ENCODE results near the gene GHRL.

DNA sequence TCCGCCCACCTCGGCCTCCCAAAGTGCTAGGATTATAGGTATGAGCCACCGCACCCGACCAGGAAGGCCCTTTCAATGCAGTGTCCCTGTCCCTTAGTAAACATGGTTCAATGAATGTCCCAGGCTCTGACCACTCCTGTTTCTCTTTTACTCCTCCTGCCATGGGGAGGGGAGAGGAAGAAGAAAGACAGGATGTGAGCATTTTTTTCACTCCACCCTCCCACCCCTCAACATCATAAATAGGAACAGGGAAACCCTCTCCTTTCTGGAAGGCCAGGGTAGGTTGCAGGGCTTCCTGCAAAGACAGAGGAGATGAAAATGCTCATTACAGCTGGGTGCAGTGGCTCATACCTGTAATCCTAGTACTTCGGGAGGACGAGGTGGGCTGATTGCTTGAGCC is 51.9 kb downstream of the GHRL start:
- TF ChIP-seq, protein P1, sequence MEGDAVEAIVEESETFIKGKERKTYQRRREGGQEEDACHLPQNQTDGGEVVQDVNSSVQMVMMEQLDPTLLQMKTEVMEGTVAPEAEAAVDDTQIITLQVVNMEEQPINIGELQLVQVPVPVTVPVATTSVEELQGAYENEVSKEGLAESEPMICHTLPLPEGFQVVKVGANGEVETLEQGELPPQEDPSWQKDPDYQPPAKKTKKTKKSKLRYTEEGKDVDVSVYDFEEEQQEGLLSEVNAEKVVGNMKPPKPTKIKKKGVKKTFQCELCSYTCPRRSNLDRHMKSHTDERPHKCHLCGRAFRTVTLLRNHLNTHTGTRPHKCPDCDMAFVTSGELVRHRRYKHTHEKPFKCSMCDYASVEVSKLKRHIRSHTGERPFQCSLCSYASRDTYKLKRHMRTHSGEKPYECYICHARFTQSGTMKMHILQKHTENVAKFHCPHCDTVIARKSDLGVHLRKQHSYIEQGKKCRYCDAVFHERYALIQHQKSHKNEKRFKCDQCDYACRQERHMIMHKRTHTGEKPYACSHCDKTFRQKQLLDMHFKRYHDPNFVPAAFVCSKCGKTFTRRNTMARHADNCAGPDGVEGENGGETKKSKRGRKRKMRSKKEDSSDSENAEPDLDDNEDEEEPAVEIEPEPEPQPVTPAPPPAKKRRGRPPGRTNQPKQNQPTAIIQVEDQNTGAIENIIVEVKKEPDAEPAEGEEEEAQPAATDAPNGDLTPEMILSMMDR (IDR thresholded peaks at IDR 0.05): no peak
- no peak for TF ChIP-seq POLR2A (IDR thresholded peaks at IDR 0.05)

Measured in upper lobe of left lung (tissue), 4 donors.